ENCODE results near the gene SDK1. TPM values are rescaled to one million over a fixed set of nuclear protein-coding genes. Genes with fewer than 3 reads are reported as not detected.

Gene SDK1
- total RNA-seq, 1 donor from 2014 or later = 0.53 TPM

DNA sequence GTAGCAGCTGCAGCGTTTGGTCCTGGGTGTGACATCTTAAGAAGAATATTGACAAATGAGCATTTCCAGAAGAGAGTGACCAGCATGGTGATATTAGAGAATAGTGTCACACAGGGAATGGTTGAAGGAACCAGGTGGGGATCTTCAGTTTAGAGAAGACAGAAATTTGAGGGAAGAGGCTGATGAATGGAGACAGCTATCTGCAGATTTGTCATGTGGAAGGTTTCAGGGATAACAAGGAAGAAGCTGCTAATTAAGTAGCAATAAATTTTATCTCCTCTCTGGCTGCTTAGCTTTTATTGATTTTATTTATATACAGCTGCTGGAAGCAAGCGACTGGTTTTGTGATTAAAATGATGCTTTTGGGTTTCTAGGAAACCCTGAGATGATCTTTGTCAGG lies 26.0 kb downstream of the SDK1 start:
- ATAC-seq (no peak), DNase-seq (ENCODE audit: low spot score) (no peak)

DNA sequence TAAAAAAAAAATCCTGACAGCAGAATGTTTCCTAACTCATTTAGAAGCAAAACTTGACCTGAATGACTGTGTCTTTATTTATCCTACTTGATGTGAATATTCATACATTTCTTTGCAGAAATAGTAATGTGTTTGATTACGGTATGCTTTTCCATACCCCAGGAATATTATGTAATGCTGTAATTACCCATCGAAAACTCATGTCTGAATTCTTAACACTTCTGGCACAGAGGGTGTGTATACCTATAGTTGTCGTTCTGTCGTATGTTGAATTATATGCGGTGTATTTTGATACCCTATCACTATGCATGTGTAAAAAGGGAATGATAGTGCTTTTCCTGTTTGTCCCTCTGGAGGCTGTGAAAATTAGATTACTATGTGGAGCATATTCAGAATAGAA lies 26.6 kb downstream of the SDK1 start:
- ATAC-seq = no peak
- DNase-seq (ENCODE audit: low spot score) = no peak

DNA sequence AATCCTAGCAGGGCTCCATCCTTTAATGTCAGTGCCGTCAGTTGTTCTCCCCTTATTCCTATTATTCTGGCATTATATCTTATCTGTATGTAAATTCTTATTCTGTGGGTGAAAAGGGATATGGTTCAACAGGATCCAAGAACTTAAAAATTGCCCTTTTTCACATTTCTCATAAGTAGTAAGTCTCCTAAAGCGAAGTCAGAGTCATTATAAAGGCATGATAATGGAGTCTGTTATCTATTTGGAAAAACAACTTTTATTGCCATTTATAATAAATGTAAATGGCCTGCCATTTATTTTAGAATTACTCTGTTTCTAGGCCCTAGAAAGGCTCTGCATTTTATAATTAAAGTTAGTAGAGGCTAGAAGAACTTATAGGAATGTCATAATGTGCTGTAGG lies 31.3 kb downstream of the SDK1 start:
- DNase-seq (ENCODE audit: low spot score) = no peak
- no peak for ATAC-seq

DNA sequence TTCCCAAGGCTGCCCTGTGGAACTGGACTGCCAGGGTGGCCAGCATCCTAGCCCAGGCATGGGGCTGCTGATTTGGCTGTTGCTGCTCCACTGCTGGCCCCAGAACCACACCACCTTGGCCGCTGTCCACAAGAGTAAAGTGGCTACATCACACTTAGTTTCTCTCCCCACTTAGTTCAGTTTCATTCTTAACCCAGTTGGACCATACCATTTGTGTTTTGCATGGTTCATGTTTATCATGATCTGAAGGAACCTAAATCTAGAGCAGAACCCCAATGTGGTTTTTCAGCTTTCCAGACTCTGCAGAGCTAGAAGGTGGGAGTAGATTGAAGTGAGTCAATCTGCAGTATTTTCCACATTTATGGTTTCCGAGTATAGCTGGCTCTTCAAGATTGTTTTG lies 32.8 kb downstream of the SDK1 start:
- ATAC-seq (no peak), DNase-seq (ENCODE audit: low spot score) (no peak)

DNA sequence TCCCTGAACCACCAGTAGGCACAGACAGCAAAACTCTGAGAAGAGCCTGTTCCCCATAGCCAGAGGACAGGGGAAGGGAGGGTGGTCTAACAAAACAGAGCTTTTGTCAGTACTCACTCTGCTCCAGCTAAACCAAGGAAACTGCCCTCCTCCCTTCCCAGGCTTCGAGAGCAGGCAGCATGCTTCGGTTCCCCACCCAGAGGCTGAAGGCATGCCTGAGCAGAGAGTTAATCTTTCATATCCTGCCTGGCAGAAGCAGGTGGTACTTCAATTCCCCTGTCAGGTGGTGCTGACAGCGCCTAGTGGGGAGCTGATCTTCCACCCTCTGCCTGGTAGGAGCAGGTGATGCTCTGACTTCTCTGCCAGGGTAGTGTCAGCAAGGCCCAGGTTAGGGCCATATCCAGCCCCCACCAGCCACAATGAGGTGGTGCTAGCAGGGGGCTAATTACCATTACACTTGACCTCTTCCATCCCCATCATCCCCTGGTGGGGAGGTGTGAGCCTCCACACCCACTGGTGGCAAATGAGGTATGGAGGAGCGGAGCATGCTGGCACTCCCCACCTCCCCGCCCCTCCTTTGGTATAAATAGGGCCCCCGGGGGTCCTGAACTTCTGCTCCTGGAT lies 35.1 kb downstream of the SDK1 start:
- DNase-seq (ENCODE audit: low spot score) (no peak), ATAC-seq (no peak)

DNA sequence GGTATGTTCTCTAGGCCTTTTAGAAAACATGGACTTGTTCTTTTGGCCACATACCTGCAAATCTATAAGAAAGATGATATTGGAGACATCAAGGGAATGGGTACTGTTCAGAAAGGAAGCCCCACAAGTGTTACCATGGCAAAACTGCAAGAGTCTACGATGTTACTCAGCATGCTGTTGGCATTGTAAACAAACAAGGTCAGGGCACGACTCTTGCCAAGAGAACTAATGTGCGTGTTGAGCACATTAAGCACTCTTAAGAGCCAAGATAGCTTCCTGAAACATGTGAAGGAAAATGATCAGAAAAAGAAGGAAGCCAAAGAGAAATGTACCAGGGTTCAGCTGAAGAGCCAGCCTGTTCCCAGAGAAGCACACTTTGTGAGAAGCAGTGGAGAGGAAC lies 37.1 kb downstream of the SDK1 start:
- ATAC-seq = no peak
- no peak for DNase-seq (ENCODE audit: low spot score)

DNA sequence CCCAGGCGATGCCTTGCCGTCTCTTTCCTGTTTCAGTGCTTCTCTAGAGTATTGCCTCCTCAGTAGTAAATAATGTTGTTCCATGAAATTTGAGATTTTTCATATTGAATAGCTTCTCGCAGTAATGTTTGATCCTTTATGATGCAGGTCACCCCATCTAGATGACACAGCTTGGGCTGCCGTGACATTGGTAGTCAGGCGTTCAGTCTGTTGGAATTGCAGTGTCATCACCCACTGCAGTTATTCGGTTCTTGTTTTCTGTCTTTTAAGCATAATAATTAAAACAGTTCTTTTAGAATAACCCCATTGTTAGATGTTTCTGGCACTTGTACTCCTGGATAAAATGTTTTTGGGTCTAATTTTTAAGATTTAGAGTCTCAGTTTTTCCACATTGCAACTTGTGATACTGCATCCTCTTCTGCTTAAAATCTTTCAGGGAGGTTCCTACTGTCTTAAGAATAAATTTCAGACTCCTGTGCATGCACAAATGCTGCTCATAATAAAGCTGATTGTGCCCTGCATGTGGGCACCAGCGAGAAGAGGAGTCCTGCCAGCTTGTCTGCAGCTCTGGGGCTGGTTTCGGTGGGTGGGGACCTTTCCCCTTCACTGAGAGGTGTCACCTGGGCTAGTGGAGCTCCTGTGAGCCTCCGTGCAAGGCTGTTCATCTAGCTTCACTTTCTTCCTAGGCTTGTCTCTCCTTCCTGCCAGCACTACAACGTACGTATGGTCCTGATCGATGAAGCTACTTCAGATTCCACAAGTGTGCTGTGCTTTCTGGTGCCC lies 44.8 kb downstream of the SDK1 start:
- no peak for DNase-seq (ENCODE audit: low spot score)
- no peak for ATAC-seq

DNA sequence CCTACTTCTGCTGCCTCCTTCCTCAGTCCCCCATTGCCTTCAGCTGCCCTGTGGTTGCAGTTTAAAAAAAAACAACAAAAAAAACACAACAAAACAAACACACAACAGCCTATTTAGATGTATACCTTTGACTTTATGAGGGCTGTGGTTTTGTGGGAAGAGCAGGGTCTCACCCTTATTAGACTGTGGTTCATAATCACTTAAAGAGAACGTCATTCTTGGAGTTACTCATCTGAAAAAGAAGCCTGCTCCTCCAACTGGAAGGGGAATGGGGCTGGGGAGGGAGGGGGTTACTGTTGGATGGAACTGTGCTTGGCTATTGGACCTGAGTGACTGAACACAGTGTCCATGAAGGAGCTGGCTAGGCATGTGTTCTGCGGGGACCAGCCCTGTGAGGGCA lies 48.1 kb downstream of the SDK1 start:
- DNase-seq (ENCODE audit: low spot score) (no peak), ATAC-seq (no peak)

DNA sequence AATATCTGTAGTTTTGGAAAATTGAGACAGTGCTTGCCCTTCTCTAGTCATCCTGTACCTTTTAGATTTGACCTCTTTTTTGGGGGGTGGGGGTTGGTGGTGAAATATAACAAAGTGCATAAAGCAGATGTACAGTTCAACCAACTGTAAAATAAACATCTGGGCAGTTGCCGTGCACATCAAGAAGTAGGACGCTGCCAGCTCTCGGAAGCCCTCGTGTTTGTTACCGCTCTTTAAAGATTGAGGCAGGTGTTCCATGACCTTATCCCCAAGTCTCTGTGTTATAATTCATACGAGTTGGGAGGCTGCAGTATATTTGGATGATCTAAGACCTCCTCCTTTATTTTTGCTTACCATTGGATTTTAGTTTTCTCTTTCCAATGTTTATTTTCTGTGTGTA lies 55.1 kb downstream of the SDK1 start:
- ATAC-seq (no peak), DNase-seq (ENCODE audit: low spot score) (no peak)

DNA sequence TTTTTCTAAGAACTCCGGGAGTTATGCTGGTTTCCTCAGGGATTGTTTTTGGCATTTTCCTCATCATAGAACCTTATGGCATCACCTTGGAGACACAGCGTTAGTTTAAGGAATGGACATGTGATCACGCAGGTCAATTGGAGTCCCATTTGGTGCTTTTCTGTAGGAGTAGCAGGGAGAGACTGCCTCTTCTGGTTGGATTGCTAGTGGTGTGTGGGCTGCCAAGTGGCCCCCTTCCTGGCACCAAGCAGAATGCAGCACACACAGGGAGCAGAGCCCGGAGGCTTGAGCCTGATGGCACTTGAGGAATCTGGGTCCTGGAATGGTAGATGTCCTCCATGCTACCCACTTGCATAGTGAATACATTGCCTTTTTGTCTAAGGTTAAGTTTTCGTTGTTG lies 57.9 kb downstream of the SDK1 start:
- no peak for ATAC-seq
- no peak for DNase-seq (ENCODE audit: low spot score)

DNA sequence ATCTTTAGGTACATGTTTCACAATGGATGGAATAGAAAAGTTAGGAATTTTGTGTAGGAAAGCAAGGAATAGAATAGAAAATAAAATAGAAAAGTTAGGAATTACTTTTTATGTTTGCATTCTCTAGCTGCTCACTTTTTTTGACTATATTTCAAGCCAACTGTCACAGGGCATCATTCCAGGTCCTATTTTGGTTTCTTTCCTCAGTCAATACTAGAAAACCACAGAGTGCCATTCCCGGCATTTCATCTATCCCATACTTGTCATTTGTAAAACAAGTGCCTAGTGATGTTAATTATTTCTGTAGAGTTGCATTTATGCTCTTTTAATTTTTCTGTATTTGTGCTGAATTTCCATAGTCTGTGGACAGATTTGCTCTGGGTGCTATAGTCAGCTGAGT lies 66.2 kb downstream of the SDK1 start:
- ATAC-seq = no peak
- DNase-seq (ENCODE audit: low spot score) = no peak

DNA sequence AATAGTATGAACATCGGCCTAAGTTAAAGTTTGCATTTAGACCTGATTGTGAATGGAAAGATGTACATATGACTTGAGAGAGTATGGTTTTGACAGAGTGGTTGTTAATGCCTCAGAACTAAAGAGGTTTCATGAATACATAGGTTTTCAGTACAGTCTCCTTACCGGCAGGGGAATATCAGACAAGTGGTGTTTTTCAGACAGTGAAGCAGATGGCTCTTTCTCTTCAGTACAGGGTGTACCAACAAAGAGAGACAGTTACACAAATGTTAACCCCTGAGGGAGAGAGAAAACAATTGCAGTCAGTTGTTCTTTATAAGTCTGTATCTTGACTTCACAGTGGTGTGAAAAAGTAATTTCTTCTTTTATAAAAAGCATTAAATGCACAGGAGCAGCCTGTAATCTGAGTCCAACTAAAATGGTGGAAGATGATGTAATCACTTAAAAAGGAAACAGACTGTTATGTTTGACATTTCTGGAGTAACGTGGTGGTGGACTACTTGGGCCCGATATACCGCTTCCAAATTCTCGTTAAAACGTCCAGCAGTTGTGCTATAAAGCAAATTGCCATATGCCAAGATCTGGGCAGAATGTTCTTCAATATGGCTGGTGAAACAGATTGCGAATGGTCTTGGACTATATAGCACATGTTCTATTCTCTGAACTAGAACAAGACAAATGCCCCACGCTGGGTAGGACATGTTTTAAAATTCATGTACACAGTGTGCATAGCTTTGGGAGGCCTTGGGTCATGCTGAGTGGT lies 69.2 kb downstream of the SDK1 start:
- no peak for ATAC-seq
- no peak for DNase-seq (ENCODE audit: low spot score)

DNA sequence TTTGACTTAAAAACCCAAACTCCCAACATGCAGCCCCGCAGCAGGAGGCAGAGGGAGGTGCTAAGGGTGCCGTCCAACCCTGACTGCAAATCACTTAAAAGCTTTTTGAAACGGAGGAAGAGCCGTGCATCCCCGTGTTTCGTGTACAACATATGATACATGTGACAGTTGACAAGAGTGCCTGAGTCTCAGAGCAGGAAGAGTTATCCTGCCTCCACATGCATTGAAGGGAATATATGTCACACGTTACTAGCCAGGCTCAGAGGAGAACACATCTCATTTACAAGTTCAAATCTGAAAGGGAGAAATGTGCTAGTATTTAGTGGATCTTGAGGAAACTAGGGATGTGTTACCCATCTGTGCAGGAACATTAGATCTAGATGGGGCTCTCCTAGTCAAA lies 69.9 kb downstream of the SDK1 start:
- ATAC-seq (no peak), DNase-seq (ENCODE audit: low spot score) (no peak)

DNA sequence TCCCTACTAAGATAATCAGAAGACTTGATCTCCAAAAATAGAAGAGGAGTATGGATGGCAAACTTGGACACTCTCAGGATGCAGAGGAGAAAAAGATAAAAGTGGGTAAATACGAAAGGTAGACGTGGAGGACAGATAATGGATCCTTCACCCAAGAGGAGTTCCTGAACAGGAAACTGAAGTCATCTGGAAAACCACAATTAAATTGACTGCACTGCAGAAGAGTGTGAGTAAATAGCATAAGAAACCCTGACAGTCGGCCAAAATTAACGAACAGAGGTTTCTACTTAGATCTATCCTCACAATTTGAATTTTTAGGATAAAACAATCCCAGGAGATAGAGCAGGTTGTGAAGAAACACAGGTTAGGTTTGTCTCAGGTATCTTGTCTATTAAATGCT lies 70.5 kb downstream of the SDK1 start:
- ATAC-seq = no peak
- DNase-seq (ENCODE audit: low spot score) = no peak

DNA sequence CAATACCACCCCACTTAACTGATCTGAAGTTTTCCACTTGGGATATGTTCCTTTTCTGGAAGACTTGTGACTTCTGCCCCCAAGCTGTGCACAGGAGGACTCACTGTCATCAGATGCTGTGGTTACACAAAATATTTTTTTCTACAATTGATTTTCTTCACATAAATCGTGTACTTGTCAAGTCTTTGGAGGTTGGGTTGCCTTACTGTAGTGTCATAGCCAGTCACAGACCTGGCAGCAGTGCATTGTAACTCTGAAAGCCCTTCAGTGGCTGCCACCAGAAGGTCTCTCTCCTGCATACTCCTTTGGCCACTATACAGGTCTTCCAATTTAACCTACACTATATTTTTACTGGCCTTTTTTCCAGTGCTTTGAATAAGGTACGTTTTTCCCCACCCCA lies 73.2 kb downstream of the SDK1 start:
- DNase-seq (ENCODE audit: low spot score) = no peak
- ATAC-seq = no peak

DNA sequence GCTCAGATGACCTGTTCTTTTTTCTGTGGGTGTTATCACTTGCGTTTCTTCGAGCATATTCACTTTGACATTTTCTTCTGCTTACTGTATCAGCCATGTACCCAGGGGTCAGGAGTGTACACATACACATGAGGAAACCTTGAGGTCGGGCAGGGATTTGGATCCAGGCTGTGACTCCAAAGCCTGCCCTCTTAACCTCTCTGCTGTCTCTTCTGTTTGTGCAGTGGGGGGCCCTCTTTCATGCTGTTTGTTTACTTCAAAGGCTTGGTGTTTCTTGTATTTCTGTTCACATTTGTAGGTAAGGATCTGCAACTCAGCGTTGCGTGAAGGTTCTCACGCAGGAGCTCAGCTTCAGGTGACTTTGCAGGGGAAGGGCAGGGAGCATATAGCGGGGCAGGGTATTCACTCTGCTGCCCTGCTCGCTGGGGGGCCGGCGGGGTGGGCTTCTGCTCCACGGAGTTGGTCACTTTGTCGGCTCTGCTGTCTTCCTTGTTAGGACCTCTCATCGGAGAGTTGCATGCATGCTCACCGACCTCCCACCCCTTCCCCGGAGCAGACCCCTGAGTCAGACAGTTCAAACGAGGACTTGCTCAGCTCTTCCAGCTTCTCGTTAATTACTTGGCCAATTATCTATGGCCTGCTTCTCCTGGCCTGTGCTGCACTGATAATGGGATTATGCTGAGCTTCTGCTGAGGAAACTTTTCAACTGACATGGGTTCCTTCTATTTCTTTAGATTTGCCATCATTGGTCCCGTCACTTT lies 77.5 kb downstream of the SDK1 start:
- DNase-seq (ENCODE audit: low spot score) = no peak
- no peak for ATAC-seq

DNA sequence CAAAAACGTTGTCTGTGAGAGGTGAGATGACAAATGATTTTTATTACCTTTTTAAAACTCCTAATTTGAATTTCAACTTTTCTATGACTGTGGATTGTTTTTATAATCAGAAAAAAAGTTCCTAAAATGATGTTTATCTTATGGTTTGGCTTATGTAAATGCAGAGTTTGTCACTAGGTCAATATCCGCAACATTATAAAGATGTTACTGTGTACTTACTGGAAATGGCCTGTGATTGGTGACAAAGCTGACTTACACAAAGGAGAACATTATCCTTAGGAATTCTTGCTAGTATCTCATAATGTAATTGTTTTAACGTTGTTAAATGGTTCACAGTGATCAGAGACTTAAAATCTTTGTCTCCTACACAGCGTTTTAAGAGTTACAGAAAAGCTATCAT lies 79.0 kb downstream of the SDK1 start:
- ATAC-seq (no peak), DNase-seq (ENCODE audit: low spot score) (no peak)

DNA sequence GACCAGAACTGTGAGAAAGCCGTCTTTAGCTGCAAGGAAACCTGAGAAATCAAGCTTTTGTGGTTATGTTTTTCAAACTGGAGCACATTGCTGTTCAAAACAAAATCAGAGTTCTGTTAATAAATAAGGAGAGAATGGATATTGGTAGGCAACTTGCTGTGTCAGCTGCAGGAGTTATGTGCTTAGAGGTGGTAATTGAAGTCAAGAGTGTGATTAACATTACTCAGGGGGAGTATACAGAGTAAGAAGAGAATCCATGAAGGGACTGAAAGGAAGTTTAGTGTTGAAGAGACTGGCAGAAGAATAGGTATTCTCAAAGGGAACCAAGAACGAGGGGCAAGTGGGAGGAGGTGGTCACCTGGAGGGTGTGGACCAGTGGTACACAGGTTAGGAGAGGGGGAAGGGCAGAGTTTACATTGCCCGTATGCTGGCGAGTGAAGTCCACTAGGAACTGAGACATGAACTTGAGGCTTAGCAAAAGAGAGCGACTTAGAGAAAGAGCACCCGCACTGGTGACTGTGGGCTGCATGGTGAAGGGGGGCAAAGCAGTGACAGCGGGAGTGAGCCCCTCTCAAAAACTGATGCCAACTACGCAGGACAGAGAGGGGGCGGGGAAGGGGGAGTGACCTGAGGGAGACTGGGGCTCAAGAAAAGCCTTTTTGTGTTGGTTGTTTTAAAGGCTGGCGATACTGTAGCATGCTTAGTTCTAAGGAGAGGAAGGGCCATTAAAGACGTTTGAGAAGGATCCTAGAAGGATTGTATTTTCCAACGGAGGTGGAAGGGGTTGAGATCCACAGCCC lies 80.0 kb downstream of the SDK1 start:
- no peak for ATAC-seq
- DNase-seq (ENCODE audit: low spot score) = no peak

DNA sequence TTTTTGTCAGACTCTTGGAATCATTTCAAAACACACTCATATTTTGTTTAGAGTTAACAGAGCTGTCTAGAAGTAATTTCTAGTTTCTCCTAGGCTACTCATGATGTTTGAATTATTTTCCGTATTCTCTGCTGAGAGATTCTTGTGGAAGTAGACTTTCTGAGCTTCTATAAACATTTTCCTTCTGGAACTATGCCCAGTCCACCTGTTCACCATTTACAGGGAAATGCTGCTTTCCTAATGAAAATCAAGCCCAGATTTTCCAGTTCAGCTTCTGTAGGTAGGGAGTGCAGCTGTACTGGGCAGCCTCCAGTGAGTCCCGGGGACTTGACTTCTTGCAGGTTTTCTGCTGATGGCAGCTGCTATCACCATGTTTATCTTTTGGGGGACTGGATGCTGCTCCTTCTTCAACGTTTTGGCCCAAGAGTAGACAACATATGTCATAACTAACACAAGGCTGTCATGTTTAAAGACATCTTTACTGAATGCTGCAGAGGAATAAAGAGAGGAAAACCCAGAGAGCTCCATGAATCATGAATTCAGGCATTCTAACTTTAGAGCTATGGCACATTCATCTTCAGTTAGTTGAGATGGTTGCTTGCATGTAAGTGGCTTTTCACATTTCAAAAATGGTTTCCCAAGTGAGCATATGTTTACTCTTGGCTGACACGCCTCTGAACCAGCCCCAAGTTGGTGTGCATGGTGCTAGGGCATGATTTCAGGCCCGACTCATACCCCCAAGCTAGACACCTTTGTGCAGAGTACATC lies 85.6 kb downstream of the SDK1 start:
- ATAC-seq = no peak
- no peak for DNase-seq (ENCODE audit: low spot score)

DNA sequence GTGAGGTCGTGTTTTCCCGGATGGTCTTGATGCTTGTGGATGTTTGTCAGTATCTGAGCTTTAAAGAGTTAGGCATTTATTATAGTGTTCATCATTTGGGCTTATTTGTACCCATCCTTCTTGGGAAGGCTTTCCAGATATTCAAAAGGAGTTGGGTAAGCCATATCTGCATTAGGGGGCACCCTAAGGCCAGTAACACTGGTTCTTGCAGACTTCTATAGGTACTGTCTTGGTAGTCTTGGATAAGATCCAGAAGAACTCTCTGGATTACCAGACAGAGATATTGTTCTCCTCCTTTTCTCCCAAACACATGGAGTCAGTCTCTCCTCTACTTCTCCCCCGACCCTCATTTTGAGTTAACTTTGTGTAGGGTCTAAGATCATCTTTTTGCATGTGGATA lies 92.8 kb downstream of the SDK1 start:
- DNase-seq (ENCODE audit: low spot score) = no peak
- no peak for ATAC-seq
